C4-2B (cell line): ENCODE data around the gene TRPC4AP.

Experiments used
- H3K27ac ChIP-seq: fragments of 450-650 bp; 2 replicates; pipeline ENCODE4 v1.5.1; 2017
- ZFX ChIP-seq: fragments of 450-650 bp; IDR thresholded peaks from 2 replicates; pipeline ENCODE4 v1.6.1; 2017
- TF ChIP-seq, protein P1 (sequence below): fragments of 450-650 bp; conservative IDR thresholded peaks from 2 replicates; pipeline ENCODE4 v1.5.1; 2017; ENCODE audit warnings: mild to moderate bottlenecking

Gene TRPC4AP

DNA sequence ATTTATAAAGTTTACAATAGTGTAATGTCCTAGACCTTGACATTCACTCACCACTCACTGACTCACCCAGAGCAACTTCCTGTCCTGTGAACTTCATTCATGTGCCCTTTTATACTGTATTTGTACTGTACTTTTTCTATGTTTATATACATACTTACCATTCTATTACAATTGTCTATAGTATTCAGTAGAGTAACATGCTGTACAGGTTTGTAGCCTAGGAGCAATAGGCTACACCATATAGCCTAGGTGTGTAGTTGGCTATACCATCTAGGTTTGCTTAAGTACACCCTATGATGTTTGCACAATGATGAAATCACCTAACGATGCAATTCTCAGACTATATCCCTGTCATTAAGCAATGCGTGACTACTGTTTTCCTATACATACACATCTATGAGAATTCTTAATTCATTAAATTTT, 37.1 kb upstream of the TRPC4AP start:
- TF ChIP-seq ZFX: no peak
- TF ChIP-seq, protein P1, sequence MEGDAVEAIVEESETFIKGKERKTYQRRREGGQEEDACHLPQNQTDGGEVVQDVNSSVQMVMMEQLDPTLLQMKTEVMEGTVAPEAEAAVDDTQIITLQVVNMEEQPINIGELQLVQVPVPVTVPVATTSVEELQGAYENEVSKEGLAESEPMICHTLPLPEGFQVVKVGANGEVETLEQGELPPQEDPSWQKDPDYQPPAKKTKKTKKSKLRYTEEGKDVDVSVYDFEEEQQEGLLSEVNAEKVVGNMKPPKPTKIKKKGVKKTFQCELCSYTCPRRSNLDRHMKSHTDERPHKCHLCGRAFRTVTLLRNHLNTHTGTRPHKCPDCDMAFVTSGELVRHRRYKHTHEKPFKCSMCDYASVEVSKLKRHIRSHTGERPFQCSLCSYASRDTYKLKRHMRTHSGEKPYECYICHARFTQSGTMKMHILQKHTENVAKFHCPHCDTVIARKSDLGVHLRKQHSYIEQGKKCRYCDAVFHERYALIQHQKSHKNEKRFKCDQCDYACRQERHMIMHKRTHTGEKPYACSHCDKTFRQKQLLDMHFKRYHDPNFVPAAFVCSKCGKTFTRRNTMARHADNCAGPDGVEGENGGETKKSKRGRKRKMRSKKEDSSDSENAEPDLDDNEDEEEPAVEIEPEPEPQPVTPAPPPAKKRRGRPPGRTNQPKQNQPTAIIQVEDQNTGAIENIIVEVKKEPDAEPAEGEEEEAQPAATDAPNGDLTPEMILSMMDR: no peak
- H3K27ac ChIP-seq: no peak overlapping the region

DNA sequence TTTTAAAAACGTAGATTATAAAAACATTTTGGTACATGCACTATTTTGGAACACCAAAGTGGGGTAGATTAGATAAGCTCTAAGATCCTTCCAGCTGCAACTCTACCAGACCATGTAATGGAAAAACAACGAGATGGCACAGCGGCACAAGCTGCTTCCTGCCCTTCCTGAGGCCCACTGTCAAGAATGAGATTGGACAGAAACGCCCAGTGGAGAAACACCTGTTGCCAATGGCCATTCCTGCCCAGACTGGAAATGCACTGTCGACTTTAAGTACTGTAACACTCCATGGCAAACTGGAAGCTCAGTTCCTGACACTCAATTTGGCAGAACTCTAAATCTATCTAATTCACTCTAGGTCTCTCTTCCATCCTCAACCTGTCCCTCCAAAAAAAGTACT, 33.1 kb upstream of the TRPC4AP start:
- H3K27ac ChIP-seq: no peak overlapping the region
- TF ChIP-seq, protein P1: no peak
- no peak for TF ChIP-seq ZFX

DNA sequence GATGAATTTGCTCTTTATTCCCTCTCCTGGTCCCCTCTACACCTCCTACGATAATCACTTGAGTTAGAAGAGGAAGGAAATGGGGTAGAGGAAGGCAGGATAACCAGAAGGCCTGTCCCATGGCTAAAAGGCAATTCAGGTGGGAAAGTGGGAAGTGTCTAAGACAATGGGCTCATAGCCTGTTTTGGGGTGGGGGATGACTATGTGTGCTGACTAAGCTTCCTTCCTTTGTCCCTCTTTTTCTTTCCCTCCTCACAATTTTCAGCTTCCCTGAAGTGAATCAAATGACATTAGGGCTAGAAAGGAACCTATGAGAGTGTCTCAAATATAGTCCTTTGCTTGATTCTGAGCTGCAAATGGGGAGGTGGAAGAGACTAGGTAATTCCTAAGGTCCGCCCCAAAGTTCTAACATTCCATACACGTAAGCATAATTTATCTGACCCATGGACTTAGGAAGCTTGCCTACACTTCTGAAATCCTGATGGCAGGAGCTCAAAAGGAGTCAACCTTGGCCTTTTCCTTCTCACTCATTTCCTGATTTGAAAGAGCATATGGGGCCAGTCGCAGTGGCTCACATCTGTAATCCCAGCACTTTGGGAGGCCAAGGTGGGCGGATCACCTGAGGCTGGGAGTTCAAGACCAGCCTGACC, 30.3 kb upstream of the TRPC4AP start:
- TF ChIP-seq, protein P1: no peak
- TF ChIP-seq ZFX: no peak
- H3K27ac ChIP-seq: no peak overlapping the region

DNA sequence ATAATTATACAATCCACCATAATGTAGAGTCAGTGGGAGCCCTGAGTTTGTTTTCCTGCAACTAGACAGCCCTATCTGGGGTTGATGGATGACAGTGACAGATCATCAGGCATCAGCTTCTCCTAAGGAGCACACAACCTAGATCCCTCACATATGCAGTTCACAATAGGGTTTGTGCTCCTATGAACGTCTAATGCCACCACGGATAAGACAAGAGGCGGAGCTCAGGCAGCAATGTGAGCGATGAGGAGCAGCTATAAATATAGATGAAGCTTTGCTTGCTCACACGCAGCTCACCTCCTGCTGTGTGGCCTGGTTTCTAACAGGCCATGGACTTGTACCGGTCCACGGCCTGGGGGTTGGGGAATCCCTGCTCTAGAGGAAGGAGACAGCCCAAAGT, 28.6 kb upstream of the TRPC4AP start:
- no peak overlapping the region for H3K27ac ChIP-seq
- TF ChIP-seq ZFX: no peak
- TF ChIP-seq, protein P1: no peak

DNA sequence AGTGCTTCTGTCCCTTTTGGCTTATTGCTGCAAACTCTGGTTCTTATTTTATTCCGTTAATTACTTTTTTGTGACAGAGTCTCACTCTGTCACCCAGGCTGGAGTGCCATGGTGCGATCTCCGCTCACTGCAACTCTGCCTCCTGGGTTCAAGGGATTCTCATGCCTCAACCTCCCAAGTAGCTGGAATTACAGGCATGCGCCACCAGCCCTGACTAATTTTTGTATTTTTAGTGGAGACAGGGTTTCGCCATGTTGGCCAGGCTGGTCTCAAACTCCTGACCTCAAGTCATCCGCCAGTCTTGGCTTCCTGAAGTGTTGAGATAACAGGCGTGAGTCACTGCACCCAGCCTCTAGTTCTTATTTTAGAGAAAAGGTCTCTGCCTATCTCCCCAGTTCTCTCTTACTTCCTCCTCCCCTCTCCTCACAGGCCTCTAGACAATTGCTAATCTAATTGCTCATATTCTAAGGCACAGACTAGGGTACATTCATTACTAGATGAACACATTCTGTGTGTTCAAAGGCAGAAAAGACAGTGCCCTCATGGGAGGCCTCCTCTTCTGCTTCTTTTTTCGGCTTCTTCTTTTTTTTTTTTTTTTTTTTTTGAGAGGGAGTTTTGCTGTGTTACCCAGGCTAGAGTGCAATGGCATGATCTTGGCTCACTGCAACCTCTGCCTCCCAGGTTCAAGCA, 27.6 kb upstream of the TRPC4AP start:
- TF ChIP-seq ZFX: no peak
- TF ChIP-seq, protein P1: no peak

DNA sequence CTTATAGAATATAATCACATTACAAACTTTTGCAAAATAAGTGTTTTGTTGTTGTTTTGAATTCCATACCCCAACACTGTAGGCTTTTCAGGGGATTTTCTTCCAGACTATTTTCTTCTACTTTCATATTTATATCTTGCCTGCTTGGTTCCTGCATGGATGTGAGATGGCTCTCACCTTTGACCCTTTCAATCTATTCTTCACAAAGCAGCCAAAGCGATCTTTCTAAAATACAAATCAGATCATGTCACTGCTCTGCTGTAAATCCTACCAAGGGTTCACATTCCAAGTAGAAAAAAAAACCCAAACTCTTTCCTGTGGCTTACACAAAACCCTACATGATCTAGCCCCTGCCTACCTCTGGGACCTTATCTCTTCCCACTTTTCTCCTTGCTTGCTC, 25.0 kb upstream of the TRPC4AP start:
- H3K27ac ChIP-seq: no peak overlapping the region
- TF ChIP-seq, protein P1: no peak
- no peak for TF ChIP-seq ZFX

More for the DNA sequence above, 27.6 kb upstream of the TRPC4AP start:
- H3K27ac ChIP-seq: no peak overlapping the region

DNA sequence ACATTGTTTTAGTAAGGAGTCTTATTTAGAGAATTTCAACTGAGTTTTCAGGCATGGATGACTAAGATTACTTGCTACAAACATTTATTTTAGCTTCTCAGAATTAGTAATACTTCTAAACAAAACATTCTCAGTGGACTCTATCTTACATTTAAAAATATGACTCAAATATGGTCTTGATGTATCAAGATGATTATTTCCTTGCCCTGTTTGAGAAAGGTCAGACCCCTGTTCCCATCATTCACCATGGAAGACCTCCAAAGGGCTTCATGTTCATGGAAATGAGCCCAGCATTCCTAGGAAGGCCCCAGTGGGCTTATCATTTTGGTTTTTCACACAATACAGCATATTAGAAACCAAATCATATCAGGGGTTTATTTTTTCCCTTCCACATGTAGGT, 24.6 kb upstream of the TRPC4AP start:
- H3K27ac ChIP-seq: no peak overlapping the region
- no peak for TF ChIP-seq ZFX
- TF ChIP-seq, protein P1: no peak
